ENCODE results near the gene CLIC5.

CLIC5 gene

GRCh38 chr6:45922728-45923351 lies 92.8 kb downstream of the CLIC5 start:
- peak; percentile 77 for DNase-seq

GRCh38 chr6:45921691-45922281 lies 93.9 kb downstream of the CLIC5 start:
- no peak for DNase-seq

- peak; percentile 53 for DNase-seq
Observed at GRCh38 chr6:45920819-45921511, 94.7 kb downstream of the CLIC5 start.

GRCh38 chr6:45917439-45917838 lies 98.2 kb downstream of the CLIC5 start:
- DNase-seq, result no peak

GRCh38 chr6:45916692-45917091 lies 99.0 kb downstream of the CLIC5 start:
- peak; percentile 22 for DNase-seq

- no peak for DNase-seq
Observed at GRCh38 chr6:45915780-45916468, 99.7 kb downstream of the CLIC5 start.

GRCh38 chr6:45911691-45912090 lies 104.0 kb downstream of the CLIC5 start:
- no peak for DNase-seq

GRCh38 chr6:45903959-45904358 lies 111.7 kb downstream of the CLIC5 start:
- DNase-seq, result no peak

- DNase-seq, result no peak
Observed at GRCh38 chr6:45902984-45903383, 112.7 kb downstream of the CLIC5 start.

GRCh38 chr6:45901767-45902650 lies 113.7 kb downstream of the CLIC5 start:
- peak; percentile 14 for DNase-seq

GRCh38 chr6:45900808-45901752 lies 114.6 kb downstream of the CLIC5 start:
- peak; percentile 70 for DNase-seq

GRCh38 chr6:45899683-45899946 lies 116.0 kb downstream of the CLIC5 start:
- DNase-seq, result no peak

GRCh38 chr6:45898941-45899682 lies 116.5 kb downstream of the CLIC5 start:
- peak; percentile 55 for DNase-seq

- DNase-seq, result peak; percentile 54
Observed at GRCh38 chr6:45896783-45897441, 118.7 kb downstream of the CLIC5 start.

- DNase-seq, result no peak
Observed at GRCh38 chr6:45895569-45895968, 120.1 kb downstream of the CLIC5 start.

GRCh38 chr6:45892696-45893245 lies 122.9 kb downstream of the CLIC5 start:
- DNase-seq, result no peak

GRCh38 chr6:45892196-45892595 lies 123.5 kb downstream of the CLIC5 start:
- DNase-seq, result no peak

- peak; percentile 14 for DNase-seq
Observed at GRCh38 chr6:45886776-45887175, 128.9 kb downstream of the CLIC5 start.

- no peak for DNase-seq
Observed at GRCh38 chr6:45884336-45884735, 131.3 kb downstream of the CLIC5 start.

- no peak for DNase-seq
Observed at GRCh38 chr6:45882671-45883070, 133.0 kb downstream of the CLIC5 start.

Measured in fibroblast of skin of right biceps (primary cell).